Activated CD4-positive, alpha-beta T cell treated with anti-CD3 and anti-CD28 coated beads, Interleukin-2, amount 50 U/mL, for 4 hours (primary cell): ENCODE data around the gene FN1.

Experiments used
- DNase-seq, 2 experiments: peaks; one replicate each; pipeline ENCODE4 v3.0.0-alpha.2; 2020

FN1 gene

GRCh38 chr2:215324811-215325210 lies 111.1 kb downstream of the FN1 start:
- DNase-seq: no peak

GRCh38 chr2:215320679-215321078 lies 115.2 kb downstream of the FN1 start:
- DNase-seq: no peak

GRCh38 chr2:215320102-215320501 lies 115.8 kb downstream of the FN1 start:
- no peak for DNase-seq

GRCh38 chr2:215319500-215319899 lies 116.4 kb downstream of the FN1 start:
- DNase-seq: no peak

GRCh38 chr2:215316336-215316735 lies 119.5 kb downstream of the FN1 start:
- no peak for DNase-seq

- DNase-seq: no peak
Measured at GRCh38 chr2:215315301-215315700, 120.6 kb downstream of the FN1 start.

- DNase-seq: no peak
Measured at GRCh38 chr2:215314896-215315295, 121.0 kb downstream of the FN1 start.

GRCh38 chr2:215313255-215313613 lies 122.6 kb downstream of the FN1 start:
- no peak for DNase-seq

- DNase-seq: peak; percentile 87 to 89
Measured at GRCh38 chr2:215311625-215312396, 124.1 kb downstream of the FN1 start, which contains the start of gene ATIC. Gene ATIC (plus strand): TSS chr2:215312059. CDS start chr2:215312143, 84 bp downstream.

- DNase-seq: peak; percentile 4 to 12
Measured at GRCh38 chr2:215311259-215311624, 124.6 kb downstream of the FN1 start.
